ENCODE data around the gene SERGEF.

Gene SERGEF

GRCh38 chr11:17952487-17952886 is 60.4 kb downstream of the SERGEF start:
- no peaks in the 10 kb centered on the region for H3K9me3 ChIP-seq (ENCODE audit: control insufficient read depth, low read length)
- no peak overlapping the region for H3K4me2 ChIP-seq (ENCODE audit: low read length)
- no peak for TF ChIP-seq CTCF (IDR thresholded peaks at IDR 0.05)
- no peak overlapping the region for H3K4me3 ChIP-seq (ENCODE audit: low read depth, low read length)
- H3K27me3 ChIP-seq (ENCODE audit: control insufficient read depth, insufficient read depth, low read length): no peaks in the 10 kb centered on the region
- H3K27ac ChIP-seq: no peak overlapping the region
- H3K79me2 ChIP-seq: no peaks in the 10 kb centered on the region
- H2AFZ ChIP-seq: no peak overlapping the region
- H3K4me1 ChIP-seq: peaks cover 2% of the 10 kb centered on the region
- no peak overlapping the region for H3K9ac ChIP-seq
- no peaks in the 10 kb centered on the region for H3K36me3 ChIP-seq (ENCODE audit: control insufficient read depth, insufficient read depth, low read length)

GRCh38 chr11:17951685-17952388 is 61.0 kb downstream of the SERGEF start:
- Histone ChIP-seq H3K4me2 (ENCODE audit: low read length) (no peak overlapping the region), H2AFZ (no peak overlapping the region), H3K9ac (no peak overlapping the region), H3K4me1 (peaks cover 2% of the 10 kb centered on the region), H3K9me3 (ENCODE audit: control insufficient read depth, low read length) (no peaks in the 10 kb centered on the region), H3K27me3 (ENCODE audit: control insufficient read depth, insufficient read depth, low read length) (no peaks in the 10 kb centered on the region), H3K4me3 (ENCODE audit: low read depth, low read length) (no peak overlapping the region), H3K79me2 (no peaks in the 10 kb centered on the region), H3K36me3 (ENCODE audit: control insufficient read depth, insufficient read depth, low read length) (no peaks in the 10 kb centered on the region), H3K27ac (no peak overlapping the region)
- no peak for TF ChIP-seq CTCF (IDR thresholded peaks at IDR 0.05)

GRCh38 chr11:17950644-17951043 is 62.2 kb downstream of the SERGEF start:
- H3K4me1 ChIP-seq: peaks cover 2% of the 10 kb centered on the region
- H3K9ac ChIP-seq: no peak overlapping the region

GRCh38 chr11:17948296-17948695 is 64.6 kb downstream of the SERGEF start:
- Histone ChIP-seq H3K9me3 (ENCODE audit: control insufficient read depth, low read length) (no peaks in the 10 kb centered on the region), H3K9ac (no peak overlapping the region), H3K36me3 (ENCODE audit: control insufficient read depth, insufficient read depth, low read length) (no peaks in the 10 kb centered on the region), H3K79me2 (no peaks in the 10 kb centered on the region), H2AFZ (no peak overlapping the region), H3K27ac (no peak overlapping the region), H3K27me3 (ENCODE audit: control insufficient read depth, insufficient read depth, low read length) (no peaks in the 10 kb centered on the region), H3K4me2 (ENCODE audit: low read length) (no peak overlapping the region), H3K4me1 (peaks cover 2% of the 10 kb centered on the region), H3K4me3 (ENCODE audit: low read depth, low read length) (no peak overlapping the region)
- TF ChIP-seq CTCF (IDR thresholded peaks at IDR 0.05): no peak

More at GRCh38 chr11:17950644-17951043, 62.2 kb downstream of the SERGEF start:
- no peak overlapping the region for H3K4me2 ChIP-seq (ENCODE audit: low read length)
- H3K36me3 ChIP-seq (ENCODE audit: control insufficient read depth, insufficient read depth, low read length): no peaks in the 10 kb centered on the region
- no peak for TF ChIP-seq CTCF (IDR thresholded peaks at IDR 0.05)
- H3K27ac ChIP-seq: no peak overlapping the region
- H2AFZ ChIP-seq: no peak overlapping the region
- no peak overlapping the region for H3K4me3 ChIP-seq (ENCODE audit: low read depth, low read length)
- H3K9me3 ChIP-seq (ENCODE audit: control insufficient read depth, low read length): no peaks in the 10 kb centered on the region
- H3K27me3 ChIP-seq (ENCODE audit: control insufficient read depth, insufficient read depth, low read length): no peaks in the 10 kb centered on the region
- H3K79me2 ChIP-seq: no peaks in the 10 kb centered on the region

- Histone ChIP-seq H3K4me3 (ENCODE audit: low read depth, low read length) (no peak overlapping the region), H3K9me3 (ENCODE audit: control insufficient read depth, low read length) (no peaks in the 10 kb centered on the region), H3K4me2 (ENCODE audit: low read length) (no peak overlapping the region), H3K36me3 (ENCODE audit: control insufficient read depth, insufficient read depth, low read length) (no peaks in the 10 kb centered on the region), H3K27me3 (ENCODE audit: control insufficient read depth, insufficient read depth, low read length) (no peaks in the 10 kb centered on the region), H3K4me1 (no peaks in the 10 kb centered on the region), H3K9ac (no peak overlapping the region), H3K79me2 (no peaks in the 10 kb centered on the region), H2AFZ (no peak overlapping the region), H3K27ac (no peak overlapping the region)
- no peak for TF ChIP-seq CTCF (IDR thresholded peaks at IDR 0.05)
Observed at GRCh38 chr11:17939542-17939941, 73.3 kb downstream of the SERGEF start.
